IMR-90 (cell line): ENCODE results near the gene TSR1. TPM values are rescaled to one million over a fixed set of nuclear protein-coding genes. Genes with fewer than 3 reads are reported as not detected.

Source experiments
- ATAC-seq: fragments of 200-7000 bp; cut with Tn5 transposase; 2 replicates; pipeline ENCODE4 v1.9.1; 2020; ENCODE audit warnings: low read depth, mild to moderate bottlenecking, moderate library complexity
- BruUV-seq: library from RNA; stranded (reverse); fragments of 400-500 nt; replicated peaks from 2 replicates; lab custom pipeline; 2021; lab: Mats Ljungman, UMichigan
- CTCF ChIA-PET: fragments of 300-600 bp; formaldehyde crosslinking; extraction: SDS; loops from one replicate; lab custom pipeline; 2021; ENCODE audit warnings: antibody characterized with exemption; lab: Yijun Ruan, JAX
- POLR2A ChIA-PET: fragments of 300-600 bp; sonication (Branson Sonifier 250); formaldehyde crosslinking; loops from one replicate; lab custom pipeline; 2022; ENCODE audit warnings: antibody characterized with exemption; ENCODE audit not compliant: unreplicated experiment; lab: Charles Lee
- DNase-seq: peaks from one replicate; pipeline ENCODE4 v3.0.0; 2013
- H2AFZ ChIP-seq: replicated peaks from 2 replicates; pipeline ENCODE3; 2013; ENCODE audit warnings: low read length, mild to moderate bottlenecking; ENCODE audit not compliant: poor library complexity
- H2AK5ac ChIP-seq: 2 replicates; pipeline ENCODE4 v1.6.1; 2013; ENCODE audit warnings: low read depth, low read length, inconsistent platforms
- H2AK9ac ChIP-seq: replicated peaks from 2 replicates; pipeline ENCODE3; 2013; ENCODE audit warnings: mild to moderate bottlenecking, low read depth, low read length, moderate library complexity; ENCODE audit not compliant: poor library complexity
- H2BK120ac ChIP-seq: 2 replicates; pipeline ENCODE4 v1.6.1; 2013; ENCODE audit warnings: low read depth, low read length, inconsistent platforms
- H2BK15ac ChIP-seq: 3 replicates; pipeline ENCODE4 v1.6.1; 2013; ENCODE audit warnings: low read depth, low read length, inconsistent platforms
- H2BK20ac ChIP-seq: 2 replicates; pipeline ENCODE4 v1.6.1; 2013; ENCODE audit warnings: low read depth, mild to moderate bottlenecking, inconsistent platforms, low read length, moderate library complexity
- H2BK5ac ChIP-seq: 2 replicates; pipeline ENCODE4 v1.6.1; 2013; ENCODE audit warnings: mild to moderate bottlenecking, low read depth, low read length, inconsistent platforms; ENCODE audit not compliant: poor library complexity, severe bottlenecking
- H3K14ac ChIP-seq: replicated peaks from 2 replicates; pipeline ENCODE4 v1.6.1; 2013; ENCODE audit warnings: low read depth, low read length, inconsistent platforms
- H3K18ac ChIP-seq: 2 replicates; pipeline ENCODE4 v1.6.1; 2013; ENCODE audit warnings: low read depth, low read length, control low read depth
- H3K23ac ChIP-seq: 2 replicates; pipeline ENCODE4 v1.6.1; 2013; ENCODE audit warnings: low read depth, low read length, inconsistent platforms
- H3K27ac ChIP-seq: 2 replicates; pipeline ENCODE4 v1.5.1; 2013; ENCODE audit warnings: mild to moderate bottlenecking, control low read depth, low read length; ENCODE audit not compliant: insufficient read depth
- H3K27me3 ChIP-seq: 2 replicates; pipeline ENCODE4 v1.6.1; 2013; ENCODE audit warnings: low read length; ENCODE audit not compliant: control insufficient read depth, insufficient read depth
- H3K36me3 ChIP-seq: 2 replicates; pipeline ENCODE4 v1.6.1; 2013; ENCODE audit warnings: low read length, mixed read lengths; ENCODE audit not compliant: control insufficient read depth, insufficient read depth
- H3K4ac ChIP-seq: 2 replicates; pipeline ENCODE4 v1.6.1; 2013; ENCODE audit warnings: low read depth, low read length, inconsistent platforms
- H3K4me1 ChIP-seq: 2 replicates; pipeline ENCODE4 v1.6.1; 2013; ENCODE audit warnings: low read length, mixed read lengths; ENCODE audit not compliant: control insufficient read depth, insufficient read depth
- H3K4me2 ChIP-seq: 2 replicates; pipeline ENCODE4 v1.6.1; 2013; ENCODE audit warnings: low read depth, mild to moderate bottlenecking, control low read depth, low read length, moderate library complexity
- H3K4me3 ChIP-seq: 2 replicates; pipeline ENCODE4 v1.5.1; 2013; ENCODE audit warnings: low read depth, mild to moderate bottlenecking, control low read depth, low read length, moderate library complexity; ENCODE audit not compliant: insufficient read depth
- H3K56ac ChIP-seq: 2 replicates; pipeline ENCODE4 v1.6.1; 2013; ENCODE audit warnings: low read length, inconsistent platforms; ENCODE audit not compliant: insufficient read depth; ENCODE audit errors: extremely low read depth
- H3K79me1 ChIP-seq, 2 experiments: 2 replicates each; pipeline ENCODE4 v1.6.1; 2013; ENCODE audit warnings: low read length in 2 of 2, inconsistent platforms in 1 of 2, low read depth in 1 of 2
- H3K9ac ChIP-seq: 2 replicates; pipeline ENCODE4 v1.6.1; 2013; ENCODE audit warnings: low read depth, low read length, control low read depth
- H3K9me1 ChIP-seq: 2 replicates; pipeline ENCODE4 v1.6.1; 2013; ENCODE audit warnings: low read length, inconsistent platforms; ENCODE audit not compliant: insufficient read depth
- H3K9me3 ChIP-seq: 2 replicates; pipeline ENCODE4 v1.6.1; 2013; ENCODE audit warnings: low read length; ENCODE audit not compliant: control insufficient read depth, insufficient read depth
- H4K20me1 ChIP-seq: 2 replicates; pipeline ENCODE4 v1.6.1; 2013; ENCODE audit warnings: low read length, inconsistent platforms; ENCODE audit not compliant: insufficient read depth
- H4K5ac ChIP-seq: 2 replicates; pipeline ENCODE4 v1.6.1; 2013; ENCODE audit warnings: mild to moderate bottlenecking, low read depth, low read length, control low read depth
- H4K8ac ChIP-seq, 2 experiments: 2 replicates each; pipeline ENCODE4 v1.6.1; 2013; ENCODE audit warnings: low read depth in 2 of 2, low read length in 2 of 2, control low read depth in 1 of 2, inconsistent platforms in 1 of 2
- H4K91ac ChIP-seq: 2 replicates; pipeline ENCODE4 v1.6.1; 2013; ENCODE audit warnings: low read depth, low read length, inconsistent platforms; ENCODE audit not compliant: insufficient read depth
- BHLHE40 ChIP-seq: fragments of 150-350 bp; IDR thresholded peaks from 2 replicates; pipeline ENCODE4 v1.6.1; 2016; ENCODE audit warnings: mild to moderate bottlenecking, low read depth, low read length
- CEBPB ChIP-seq: IDR thresholded peaks from 2 replicates; pipeline ENCODE4 v1.6.1; 2012; ENCODE audit warnings: low read depth, low read length, improper control_type of control experiment
- FOS ChIP-seq: fragments of 150-350 bp; IDR thresholded peaks from 2 replicates; pipeline ENCODE4 v1.6.1; 2016; ENCODE audit warnings: low read depth, low read length
- MAZ ChIP-seq: IDR thresholded peaks from 2 replicates; pipeline ENCODE4 v1.6.1; 2012; ENCODE audit warnings: low read depth, mild to moderate bottlenecking, low read length, improper control_type of control experiment, moderate library complexity, borderline replicate concordance
- MXI1 ChIP-seq: IDR thresholded peaks from 2 replicates; pipeline ENCODE4 v1.6.1; 2012; ENCODE audit warnings: low read depth, mild to moderate bottlenecking, low read length, moderate library complexity, borderline replicate concordance
- NFE2L2 ChIP-seq: fragments of 150-350 bp; IDR thresholded peaks from 2 replicates; pipeline ENCODE4 v1.6.1; 2016; ENCODE audit warnings: low read depth, mild to moderate bottlenecking, low read length
- POLR2A ChIP-seq: IDR thresholded peaks from 2 replicates; pipeline ENCODE4 v1.6.1; 2012; ENCODE audit warnings: mild to moderate bottlenecking, low read depth, low read length
- RAD21 ChIP-seq: IDR thresholded peaks from 2 replicates; pipeline ENCODE4 v1.6.1; 2012; ENCODE audit warnings: low read length, improper control_type of control experiment
- WGBS, 2 experiments: methylation state at CpG; one replicate each; pipeline versions ENCODE4 v1.1.5 to v1.1.7; 2013; ENCODE audit warnings: missing lambda C conversion rate in 2 of 2; ENCODE audit not compliant: insufficient read length in 1 of 2; ENCODE audit errors: extremely low coverage in 2 of 2; 5-methylcytosine and 5-hydroxymethylcytosine counted together
- dilution Hi-C: fragments of 300-500 bp; cut with HindIII; formaldehyde crosslinking; loops from one replicate; pipeline ENCODE4 v1.14.3; 2018; ENCODE audit warnings: low sequenced_read_pairs; ENCODE audit not compliant: unreplicated experiment
- in situ Hi-C: fragments of 300-500 bp; cut with MboI; formaldehyde crosslinking; loops from 3 replicates; pipeline ENCODE4 v1.14.3; 2019; ENCODE audit warnings: low sequenced_read_pairs, inconsistent platforms, mixed read lengths
- intact Hi-C: fragments of 100-400 bp; cut with micrococcal nuclease; formaldehyde crosslinking; loops from 2 replicates; pipeline ENCODE4 v1.10.0; 2022
- polyA plus RNA-seq, 3 experiments: library from polyadenylated mRNA; depleted of rRNA; stranded (reverse); fragments of >200 nt; gene quantifications; 2 replicates each; pipeline ENCODE4 v1.2.3, GENCODE V29; 2012; ENCODE audit warnings: low replicate concordance in 1 of 3
- total RNA-seq: library from RNA; depleted of rRNA; stranded (reverse); fragments of >200 nt; gene quantifications from 2 replicates; pipeline ENCODE4 v1.2.3, GENCODE V29; 2012
- TF ChIP-seq, protein P1 (sequence below): fragments of 150-350 bp; IDR thresholded peaks from 2 replicates; pipeline ENCODE4 v1.6.1; 2016; ENCODE audit warnings: low read depth, mild to moderate bottlenecking, low read length, moderate library complexity, borderline replicate concordance

The TSR1 gene
- total and polyA plus RNA-seq, 2 of the 4 experiments (the other 2 are of a cell fraction) = 22.6 to 72.6 TPM

DNA sequence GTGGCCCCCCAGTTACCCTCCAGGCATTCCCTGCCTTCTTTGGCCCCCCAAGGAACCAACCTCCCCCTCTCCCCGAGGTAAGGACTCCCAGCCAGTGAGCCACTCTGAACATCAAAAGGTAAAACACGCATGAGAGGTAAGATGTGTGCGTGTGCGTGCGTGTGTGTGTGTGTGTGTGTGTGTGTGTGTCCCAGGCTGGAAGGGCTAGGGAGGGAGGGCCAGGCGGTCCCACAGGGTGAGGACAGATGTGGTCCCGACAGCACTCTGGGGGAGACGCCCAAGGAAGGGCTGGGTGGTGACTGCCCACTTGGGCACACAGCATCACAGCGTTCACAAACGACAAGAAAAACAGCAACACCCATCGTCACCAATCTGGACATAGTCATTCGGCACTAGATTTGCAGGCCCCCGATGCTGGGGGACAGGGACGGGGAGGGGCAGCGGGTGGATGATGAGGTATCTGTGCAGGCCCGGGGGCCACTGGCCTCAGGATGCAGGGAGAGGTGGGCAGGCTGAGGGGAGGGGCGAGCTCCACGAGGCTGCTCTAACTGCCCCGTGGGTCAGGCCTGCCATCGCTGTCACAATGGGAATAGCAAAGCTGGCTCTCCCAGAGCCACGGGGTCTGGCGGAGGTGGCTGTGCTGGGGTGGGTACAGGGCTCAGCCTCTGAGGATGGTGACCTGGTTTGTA lies 48.3 kb upstream of the TSR1 start:
- no peak overlapping the region for H3K27ac ChIP-seq
- H3K9me1 ChIP-seq = no peaks in the 10 kb centered on the region
- no peak overlapping the region for H2BK5ac ChIP-seq
- peaks cover 45% of the 10 kb centered on the region for H3K36me3 ChIP-seq
- no peak for DNase-seq
- peaks cover 2% of the 10 kb centered on the region; the same call in 1 of the 2 replicates for H3K4me1 ChIP-seq
- no peak overlapping the region for H2AK9ac ChIP-seq
- H3K79me1 ChIP-seq = peaks cover 3 to 17% of the 10 kb centered on the region in 2 experiments; a peak in 2 of 4 replicates
- dilution Hi-C loops = no loop called here
- intact Hi-C loops = no loop called here
- H3K4me2 ChIP-seq = no peak overlapping the region
- H2BK20ac ChIP-seq = no peak overlapping the region
- H2BK120ac ChIP-seq = no peak overlapping the region
- TF ChIP-seq FOS (no peak), NFE2L2 (no peak), MAZ (no peak), BHLHE40 (no peak), CEBPB (no peak), POLR2A (no peak), MXI1 (no peak), RAD21 (no peak)
- TF ChIP-seq, protein P1, sequence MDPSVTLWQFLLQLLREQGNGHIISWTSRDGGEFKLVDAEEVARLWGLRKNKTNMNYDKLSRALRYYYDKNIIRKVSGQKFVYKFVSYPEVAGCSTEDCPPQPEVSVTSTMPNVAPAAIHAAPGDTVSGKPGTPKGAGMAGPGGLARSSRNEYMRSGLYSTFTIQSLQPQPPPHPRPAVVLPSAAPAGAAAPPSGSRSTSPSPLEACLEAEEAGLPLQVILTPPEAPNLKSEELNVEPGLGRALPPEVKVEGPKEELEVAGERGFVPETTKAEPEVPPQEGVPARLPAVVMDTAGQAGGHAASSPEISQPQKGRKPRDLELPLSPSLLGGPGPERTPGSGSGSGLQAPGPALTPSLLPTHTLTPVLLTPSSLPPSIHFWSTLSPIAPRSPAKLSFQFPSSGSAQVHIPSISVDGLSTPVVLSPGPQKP = no peak
- no peaks in the 10 kb centered on the region for H3K27me3 ChIP-seq
- no peak overlapping the region for H2BK15ac ChIP-seq
- WGBS, 2 experiments = 40% methylated on average over 1 of the region's 22 CpGs; no CpG with 5 or more reads in 1 of the 2 experiments
- H4K20me1 ChIP-seq = peaks cover 17% of the 10 kb centered on the region
- no peak overlapping the region for H3K18ac ChIP-seq
- ChIA-PET CTCF (interaction anchor here (3.2 kb wide), 1 partner anchor 33 kb away, joined by 64 read pairs; no protein-coding TSS in a partner anchor), POLR2A (no interaction called here)
- no peak for ATAC-seq
- H4K5ac ChIP-seq = no peak overlapping the region
- H3K23ac ChIP-seq = no peak overlapping the region
- no peak overlapping the region for H3K4ac ChIP-seq
- in situ Hi-C loops = no loop called here
- peak overlapping the region; percentile 21; the same call in 1 of the 2 replicates for H2AK5ac ChIP-seq
- H2AFZ ChIP-seq = peak overlapping the region; percentile 12
- H3K9me3 ChIP-seq = no peaks in the 10 kb centered on the region
- H4K8ac ChIP-seq = no peak overlapping the region
- BruUV-seq = TSS peak; percentile 59
- H4K91ac ChIP-seq = no peak overlapping the region
- no peak overlapping the region for H3K9ac ChIP-seq
- H3K56ac ChIP-seq = no peak overlapping the region
- no peak overlapping the region for H3K4me3 ChIP-seq
- H3K14ac ChIP-seq = no peak overlapping the region
